H9 (cell line): ENCODE results near the gene TRIM2. TPM values are rescaled to one million over a fixed set of nuclear protein-coding genes. Genes with fewer than 3 reads are reported as not detected.

ENCODE experiments used
- DNase-seq: peaks from one replicate; pipeline ENCODE4 v3.0.0-alpha.2; 2017
- H2AFZ ChIP-seq: one replicate; pipeline ENCODE4 v1.6.1; 2013; ENCODE audit warnings: mild to moderate bottlenecking, low read length, control low read depth, moderate library complexity
- H2AK5ac ChIP-seq: 2 replicates; pipeline ENCODE4 v1.6.1; 2013; ENCODE audit warnings: low read length, control low read depth, mixed read lengths; ENCODE audit not compliant: insufficient read length
- H2BK120ac ChIP-seq: one replicate; pipeline ENCODE4 v1.6.1; 2013; ENCODE audit warnings: low read depth, mild to moderate bottlenecking, low read length, control low read depth, inconsistent platforms; ENCODE audit not compliant: poor library complexity, severe bottlenecking
- H2BK12ac ChIP-seq: 2 replicates; pipeline ENCODE4 v1.6.1; 2013; ENCODE audit warnings: low read length, control low read depth, mixed read lengths, low read depth; ENCODE audit not compliant: insufficient read length
- H2BK15ac ChIP-seq: 2 replicates; pipeline ENCODE4 v1.6.1; 2013; ENCODE audit warnings: low read depth, low read length, control low read depth
- H2BK20ac ChIP-seq: one replicate; pipeline ENCODE4 v1.6.1; 2013; ENCODE audit warnings: low read depth, mild to moderate bottlenecking, low read length, control low read depth, inconsistent platforms; ENCODE audit not compliant: poor library complexity, severe bottlenecking
- H2BK5ac ChIP-seq: 2 replicates; pipeline ENCODE4 v1.6.1; 2013; ENCODE audit warnings: low read length, control low read depth, mixed read lengths; ENCODE audit not compliant: insufficient read length
- H3K14ac ChIP-seq: 2 replicates; pipeline ENCODE4 v1.6.1; 2013; ENCODE audit warnings: low read length, control low read depth; ENCODE audit not compliant: insufficient read depth
- H3K18ac ChIP-seq: 2 replicates; pipeline ENCODE4 v1.6.1; 2013; ENCODE audit warnings: low read depth, mild to moderate bottlenecking, mixed read lengths, low read length, control low read depth; ENCODE audit not compliant: insufficient read length
- H3K23ac ChIP-seq: 2 replicates; pipeline ENCODE4 v1.6.1; 2013; ENCODE audit warnings: low read length, control low read depth, mixed read lengths, low read depth; ENCODE audit not compliant: insufficient read length
- H3K23me2 ChIP-seq: 2 replicates; pipeline ENCODE4 v1.6.1; 2013; ENCODE audit warnings: low read depth, mild to moderate bottlenecking, mixed read lengths, low read length, control low read depth; ENCODE audit not compliant: insufficient read length, poor library complexity, severe bottlenecking
- H3K27ac ChIP-seq: 2 replicates; pipeline ENCODE4 v1.5.1; 2013; ENCODE audit warnings: low read length, control low read depth, mixed read lengths, low read depth; ENCODE audit not compliant: insufficient read length
- H3K27me3 ChIP-seq: 2 replicates; pipeline ENCODE4 v1.6.1; 2013; ENCODE audit warnings: low read length, control low read depth, inconsistent platforms; ENCODE audit not compliant: insufficient read depth
- H3K4ac ChIP-seq: 2 replicates; pipeline ENCODE4 v1.6.1; 2013; ENCODE audit warnings: low read depth, mild to moderate bottlenecking, control low read depth, inconsistent platforms, low read length, moderate library complexity
- H3K4me1 ChIP-seq: 2 replicates; pipeline ENCODE4 v1.6.1; 2013; ENCODE audit warnings: low read length, control low read depth, inconsistent platforms; ENCODE audit not compliant: insufficient read depth
- H3K4me2 ChIP-seq: 2 replicates; pipeline ENCODE4 v1.6.1; 2013; ENCODE audit warnings: low read length, control low read depth, mixed read lengths; ENCODE audit not compliant: insufficient read length, insufficient read depth
- H3K56ac ChIP-seq: 2 replicates; pipeline ENCODE4 v1.6.1; 2013; ENCODE audit warnings: low read depth, mild to moderate bottlenecking, mixed read lengths, low read length, control low read depth; ENCODE audit not compliant: insufficient read length
- H3K79me1 ChIP-seq: 2 replicates; pipeline ENCODE4 v1.6.1; 2013; ENCODE audit warnings: low read depth, mild to moderate bottlenecking, moderate library complexity, low read length, control low read depth, inconsistent platforms; ENCODE audit not compliant: insufficient read depth, poor library complexity, severe bottlenecking
- H3K79me2 ChIP-seq: 2 replicates; pipeline ENCODE4 v1.6.1; 2013; ENCODE audit warnings: low read length, control low read depth, inconsistent platforms; ENCODE audit not compliant: insufficient read depth
- H3K9ac ChIP-seq: 2 replicates; pipeline ENCODE4 v1.6.1; 2013; ENCODE audit warnings: low read length, control low read depth, mixed read lengths; ENCODE audit not compliant: insufficient read length; ENCODE audit errors: extremely low read depth
- H3K9me3 ChIP-seq: one replicate; pipeline ENCODE4 v1.6.1; 2013; ENCODE audit warnings: low read depth, low read length, inconsistent platforms; ENCODE audit not compliant: control insufficient read depth
- H3T11ph ChIP-seq: one replicate; pipeline ENCODE4 v1.6.1; 2013; ENCODE audit warnings: mild to moderate bottlenecking, low read length, control low read depth, inconsistent platforms
- H4K20me1 ChIP-seq: one replicate; pipeline ENCODE4 v1.6.1; 2013; ENCODE audit not compliant: control insufficient read depth, insufficient read length, insufficient read depth
- H4K5ac ChIP-seq: 2 replicates; pipeline ENCODE4 v1.6.1; 2013; ENCODE audit warnings: low read depth, mild to moderate bottlenecking, mixed read lengths, low read length, control low read depth; ENCODE audit not compliant: insufficient read length
- H4K8ac ChIP-seq: replicated peaks from 2 replicates; pipeline ENCODE4 v1.6.1; 2013; ENCODE audit warnings: low read length, control low read depth, mixed read lengths, low read depth; ENCODE audit not compliant: insufficient read length
- H4K91ac ChIP-seq: 2 replicates; pipeline ENCODE4 v1.6.1; 2013; ENCODE audit warnings: low read depth, mild to moderate bottlenecking, moderate library complexity, mixed read lengths, low read length, control low read depth; ENCODE audit not compliant: insufficient read length
- H3K27ac Mint-ChIP-seq, 3 experiments: 2 replicates in 2 of 3; 3 replicates in 1 of 3; pipeline ENCODE4 v1.8.0; 2020 to 2021; ENCODE audit warnings: mixed read lengths in 3 of 3, mild to moderate bottlenecking in 1 of 3, moderate library complexity in 1 of 3
- H3K27me3 Mint-ChIP-seq: 2 replicates; pipeline ENCODE4 v1.8.0; 2021; ENCODE audit warnings: low read depth, mild to moderate bottlenecking, moderate library complexity, mixed read lengths
- H3K36me3 Mint-ChIP-seq, 3 experiments: 2 replicates in 2 of 3; 3 replicates in 1 of 3; pipeline ENCODE4 v1.8.0; 2020 to 2021; ENCODE audit warnings: low read depth in 3 of 3, mixed read lengths in 3 of 3; ENCODE audit not compliant: insufficient read depth in 1 of 3
- H3K4me1 Mint-ChIP-seq, 2 experiments: 2 replicates each; pipeline ENCODE4 v1.8.0; 2020; ENCODE audit warnings: mixed read lengths in 2 of 2
- H3K4me3 Mint-ChIP-seq, 2 experiments: 2 replicates in 1 of 2; 3 replicates in 1 of 2; pipeline ENCODE4 v1.8.0; 2020 to 2021; ENCODE audit warnings: mild to moderate bottlenecking in 2 of 2, mixed read lengths in 2 of 2, moderate library complexity in 1 of 2
- H3K9me3 Mint-ChIP-seq, 2 experiments: 2 replicates in 1 of 2; 3 replicates in 1 of 2; pipeline ENCODE4 v1.8.0; 2020; ENCODE audit warnings: mild to moderate bottlenecking in 2 of 2, mixed read lengths in 2 of 2, moderate library complexity in 1 of 2
- WGBS: extraction: QIAGEN DNeasy Blood & Tissue Kit; methylation state at CpG from one replicate; pipeline ENCODE4 v1.1.7; 2013; ENCODE audit warnings: missing lambda C conversion rate, low lambda C conversion rate, mixed read lengths; ENCODE audit not compliant: insufficient read length; ENCODE audit errors: extremely low coverage; 5-methylcytosine and 5-hydroxymethylcytosine counted together
- total RNA-seq: library from RNA; stranded (reverse); gene quantifications from 2 replicates; pipeline ENCODE4 v1.2.1, GENCODE V29; 2021
- TF ChIP-seq, protein P1 (sequence below): fragments of 200-600 bp; sonication (generic); conservative IDR thresholded peaks from 3 replicates; pipeline ENCODE4 v1.8.0; 2021; ENCODE audit warnings: antibody characterized with exemption, mild to moderate bottlenecking

TRIM2 gene
- total RNA-seq, 1 experiment from 2014 or later, result 28.9 TPM

DNA sequence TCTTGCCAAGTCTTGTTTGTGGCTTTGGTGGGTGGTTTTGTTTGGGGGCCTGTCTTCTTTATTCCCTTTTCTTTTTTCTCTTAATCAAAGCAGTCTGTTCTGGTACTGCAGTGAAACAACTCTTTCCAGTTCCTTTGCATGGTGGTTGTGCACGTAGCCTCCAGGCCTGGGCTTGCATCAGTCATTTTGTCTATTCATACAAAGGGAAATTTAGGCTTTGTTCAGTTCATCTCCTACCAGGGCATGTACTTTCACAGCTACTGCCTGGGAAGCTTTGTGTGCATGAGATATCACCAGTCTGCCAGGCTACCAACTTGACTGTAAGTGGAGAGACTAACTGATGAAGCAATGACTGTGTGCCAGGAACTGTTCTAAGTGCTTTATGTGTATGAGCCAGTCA lies 8.5 kb downstream of the TRIM2 start:
- TF ChIP-seq, protein P1, sequence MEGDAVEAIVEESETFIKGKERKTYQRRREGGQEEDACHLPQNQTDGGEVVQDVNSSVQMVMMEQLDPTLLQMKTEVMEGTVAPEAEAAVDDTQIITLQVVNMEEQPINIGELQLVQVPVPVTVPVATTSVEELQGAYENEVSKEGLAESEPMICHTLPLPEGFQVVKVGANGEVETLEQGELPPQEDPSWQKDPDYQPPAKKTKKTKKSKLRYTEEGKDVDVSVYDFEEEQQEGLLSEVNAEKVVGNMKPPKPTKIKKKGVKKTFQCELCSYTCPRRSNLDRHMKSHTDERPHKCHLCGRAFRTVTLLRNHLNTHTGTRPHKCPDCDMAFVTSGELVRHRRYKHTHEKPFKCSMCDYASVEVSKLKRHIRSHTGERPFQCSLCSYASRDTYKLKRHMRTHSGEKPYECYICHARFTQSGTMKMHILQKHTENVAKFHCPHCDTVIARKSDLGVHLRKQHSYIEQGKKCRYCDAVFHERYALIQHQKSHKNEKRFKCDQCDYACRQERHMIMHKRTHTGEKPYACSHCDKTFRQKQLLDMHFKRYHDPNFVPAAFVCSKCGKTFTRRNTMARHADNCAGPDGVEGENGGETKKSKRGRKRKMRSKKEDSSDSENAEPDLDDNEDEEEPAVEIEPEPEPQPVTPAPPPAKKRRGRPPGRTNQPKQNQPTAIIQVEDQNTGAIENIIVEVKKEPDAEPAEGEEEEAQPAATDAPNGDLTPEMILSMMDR, result no peak
- Histone ChIP-seq H3K4me1 (peaks cover 11% of the 10 kb centered on the region; the same call in 1 of the 2 replicates), H3K27me3 (no peaks in the 10 kb centered on the region), H3K27ac (no peak overlapping the region), H2AFZ (no peak overlapping the region), H2BK12ac (no peak overlapping the region), H3K4me2 (no peak overlapping the region), H3T11ph (no peak overlapping the region), H2BK20ac (no peak overlapping the region), H4K91ac (no peak overlapping the region), H3K4ac (no peak overlapping the region), H3K23ac (no peak overlapping the region), H2BK120ac (no peak overlapping the region), H3K14ac (no peak overlapping the region), H2AK5ac (no peak overlapping the region), H4K20me1 (no peaks in the 10 kb centered on the region), H3K23me2 (no peaks in the 10 kb centered on the region), H4K5ac (no peak overlapping the region), H3K9me3 (no peaks in the 10 kb centered on the region), H3K56ac (no peak overlapping the region), H3K18ac (no peak overlapping the region), H4K8ac (no peak overlapping the region), H2BK5ac (no peak overlapping the region), H3K9ac (no peak overlapping the region), H3K79me2 (no peaks in the 10 kb centered on the region), H3K79me1 (no peaks in the 10 kb centered on the region), H2BK15ac (no peak overlapping the region)
- WGBS, result no CpG with 5 or more reads among the region's 1 CpG
- Mint-ChIP-seq H3K27ac (no peak overlapping the region), H3K27me3 (peaks cover 2% of the 10 kb centered on the region; the same call in 1 of the 2 replicates), H3K9me3 (peaks cover 3 to 4% of the 10 kb centered on the region in 2 experiments; a peak in 3 of 5 replicates), H3K36me3 (peaks cover 0 to 18% (median 15%) of the 10 kb centered on the region in 3 experiments; a peak in 5 of 7 replicates), H3K4me1 (peaks cover 28 to 37% of the 10 kb centered on the region in 2 experiments), H3K4me3 (no peak overlapping the region)
- no peak for DNase-seq
